ENCODE results near the gene SKI.

- TF ChIP-seq CTCF (conservative IDR thresholded peaks at IDR 0.05; ENCODE audit: low read depth in 2 of 2) (no peak), EZH2 (IDR thresholded peaks at IDR 0.05; ENCODE audit: low read depth, unreplicated experiment) (no peak), ZNF331 (CRISPR knock-in tag; IDR thresholded peaks at IDR 0.05; ENCODE audit: low read depth) (no peak), STAT1 (IDR thresholded peaks at IDR 0.05; ENCODE audit: unreplicated experiment) (no peak), REST (IDR thresholded peaks at IDR 0.05; ENCODE audit: unreplicated experiment) (no peak), ETS1 (IDR thresholded peaks at IDR 0.05) (no peak), EZH2phosphoT487 (IDR thresholded peaks at IDR 0.05; ENCODE audit: unreplicated experiment) (no peak), POLR2AphosphoS5 (IDR thresholded peaks at IDR 0.05; ENCODE audit: low read depth) (no peak), CREB1 (CRISPR knock-in tag; IDR thresholded peaks at IDR 0.05; ENCODE audit: low read depth) (no peak), ZNF114 (CRISPR knock-in tag; IDR thresholded peaks at IDR 0.05) (no peak), JUNB (IDR thresholded peaks at IDR 0.05; ENCODE audit: unreplicated experiment) (no peak), ZNF462 (CRISPR knock-in tag; IDR thresholded peaks at IDR 0.05) (no peak), NANOG (IDR thresholded peaks at IDR 0.05; ENCODE audit: borderline replicate concordance) (no peak)
Measured at GRCh38 chr1:2288311-2288710, 60.2 kb downstream of the SKI start.

Measured in GM23338 (cell line).